ENCODE measurements around the gene SATL1.

- TF ChIP-seq POLR2AphosphoS5 (IDR thresholded peaks at IDR 0.05; ENCODE audit: low read depth) (no peak), EZH2phosphoT487 (IDR thresholded peaks at IDR 0.05; ENCODE audit: unreplicated experiment) (no peak), CTCF (conservative IDR thresholded peaks at IDR 0.05; ENCODE audit: low read depth in 2 of 2) (no peak), CREB1 (CRISPR knock-in tag; IDR thresholded peaks at IDR 0.05; ENCODE audit: low read depth) (no peak), EZH2 (IDR thresholded peaks at IDR 0.05; ENCODE audit: low read depth, unreplicated experiment) (no peak), ETS1 (IDR thresholded peaks at IDR 0.05) (no peak), NANOG (IDR thresholded peaks at IDR 0.05; ENCODE audit: borderline replicate concordance) (no peak), JUNB (IDR thresholded peaks at IDR 0.05; ENCODE audit: unreplicated experiment) (no peak), REST (IDR thresholded peaks at IDR 0.05; ENCODE audit: unreplicated experiment) (no peak), ZNF331 (CRISPR knock-in tag; IDR thresholded peaks at IDR 0.05; ENCODE audit: low read depth) (no peak)
These were observed 129.4 kb downstream of the SATL1 start for GRCh38 chrX:85114171-85114570.

Data from GM23338 (cell line).